Measurements from ENCODE around the gene GMPPB.

DNA sequence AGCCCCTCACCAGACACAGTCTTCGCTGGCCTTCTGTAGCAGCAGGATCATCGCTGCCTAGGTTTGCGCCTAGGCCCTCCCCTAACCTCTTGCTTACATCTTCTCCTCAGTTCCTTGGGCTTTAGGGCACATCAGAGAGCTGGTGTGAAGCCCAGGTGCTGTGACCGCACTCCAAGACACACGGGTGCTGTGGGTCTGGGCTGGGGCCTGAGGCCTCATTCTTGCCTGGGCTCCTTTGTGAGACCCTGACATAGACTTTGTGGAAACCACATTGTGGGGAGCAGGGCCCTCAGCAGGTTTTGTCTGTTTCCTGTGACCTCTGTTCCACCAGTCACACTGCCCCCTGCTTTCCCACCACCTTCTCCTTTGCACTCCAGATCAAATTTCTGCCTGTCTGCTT, 12.3 kb downstream of the GMPPB start:
- TF ChIP-seq POLR2AphosphoS5 (IDR thresholded peaks at IDR 0.05; ENCODE audit: control insufficient read depth, insufficient read depth, low read depth, low read length) (no peak), POLR2AphosphoS2 (IDR thresholded peaks at IDR 0.05; ENCODE audit: low read length) (no peak), ZC3H4 (CRISPR knock-in tag; IDR thresholded peaks at IDR 0.05; ENCODE audit: borderline replicate concordance) (no peak), EZH2 (IDR thresholded peaks at IDR 0.05; ENCODE audit: borderline replicate concordance, low read depth, low read length) (no peak), ZFX (CRISPR knock-in tag; IDR thresholded peaks at IDR 0.05) (no peak), TAF15 (IDR thresholded peaks at IDR 0.05; ENCODE audit: low read depth, low read length) (no peak), CTCF (IDR thresholded peaks at IDR 0.05 in 2 of 3, conservative IDR thresholded peaks at IDR 0.05 in 1 of 3; ENCODE audit: insufficient read depth in 2 of 3, low read depth in 1 of 3, low read length in 3 of 3) (no peak), ZNF274 (IDR thresholded peaks at IDR 0.05; ENCODE audit: borderline replicate concordance, low read depth, low read length) (no peak), JUND (IDR thresholded peaks at IDR 0.05; ENCODE audit: borderline replicate concordance, low read depth, low read length) (no peak), JUND (tag; IDR thresholded peaks at IDR 0.05; ENCODE audit: borderline replicate concordance, low read depth, low read length) (no peak), NR3C1 (CRISPR knock-in tag; IDR thresholded peaks at IDR 0.05) (no peak)
- TF ChIP-seq, protein P1, sequence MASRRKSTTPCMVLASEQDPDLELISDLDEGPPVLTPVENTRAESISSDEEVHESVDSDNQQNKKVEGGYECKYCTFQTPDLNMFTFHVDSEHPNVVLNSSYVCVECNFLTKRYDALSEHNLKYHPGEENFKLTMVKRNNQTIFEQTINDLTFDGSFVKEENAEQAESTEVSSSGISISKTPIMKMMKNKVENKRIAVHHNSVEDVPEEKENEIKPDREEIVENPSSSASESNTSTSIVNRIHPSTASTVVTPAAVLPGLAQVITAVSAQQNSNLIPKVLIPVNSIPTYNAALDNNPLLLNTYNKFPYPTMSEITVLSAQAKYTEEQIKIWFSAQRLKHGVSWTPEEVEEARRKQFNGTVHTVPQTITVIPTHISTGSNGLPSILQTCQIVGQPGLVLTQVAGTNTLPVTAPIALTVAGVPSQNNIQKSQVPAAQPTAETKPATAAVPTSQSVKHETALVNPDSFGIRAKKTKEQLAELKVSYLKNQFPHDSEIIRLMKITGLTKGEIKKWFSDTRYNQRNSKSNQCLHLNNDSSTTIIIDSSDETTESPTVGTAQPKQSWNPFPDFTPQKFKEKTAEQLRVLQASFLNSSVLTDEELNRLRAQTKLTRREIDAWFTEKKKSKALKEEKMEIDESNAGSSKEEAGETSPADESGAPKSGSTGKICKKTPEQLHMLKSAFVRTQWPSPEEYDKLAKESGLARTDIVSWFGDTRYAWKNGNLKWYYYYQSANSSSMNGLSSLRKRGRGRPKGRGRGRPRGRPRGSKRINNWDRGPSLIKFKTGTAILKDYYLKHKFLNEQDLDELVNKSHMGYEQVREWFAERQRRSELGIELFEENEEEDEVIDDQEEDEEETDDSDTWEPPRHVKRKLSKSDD (conservative IDR thresholded peaks at IDR 0.05; ENCODE audit: low read length), result no peak

Data from K562 (cell line).